GM19043 (cell line): Measurements from ENCODE around the gene TMCO4.

ENCODE experiments used
- ATAC-seq: cut with Tn5 transposase; IDR thresholded peaks from one replicate; pipeline ENCODE4 v1.9.1; 2021; ENCODE audit warnings: low read depth; ENCODE audit not compliant: unreplicated experiment

TMCO4 gene

DNA sequence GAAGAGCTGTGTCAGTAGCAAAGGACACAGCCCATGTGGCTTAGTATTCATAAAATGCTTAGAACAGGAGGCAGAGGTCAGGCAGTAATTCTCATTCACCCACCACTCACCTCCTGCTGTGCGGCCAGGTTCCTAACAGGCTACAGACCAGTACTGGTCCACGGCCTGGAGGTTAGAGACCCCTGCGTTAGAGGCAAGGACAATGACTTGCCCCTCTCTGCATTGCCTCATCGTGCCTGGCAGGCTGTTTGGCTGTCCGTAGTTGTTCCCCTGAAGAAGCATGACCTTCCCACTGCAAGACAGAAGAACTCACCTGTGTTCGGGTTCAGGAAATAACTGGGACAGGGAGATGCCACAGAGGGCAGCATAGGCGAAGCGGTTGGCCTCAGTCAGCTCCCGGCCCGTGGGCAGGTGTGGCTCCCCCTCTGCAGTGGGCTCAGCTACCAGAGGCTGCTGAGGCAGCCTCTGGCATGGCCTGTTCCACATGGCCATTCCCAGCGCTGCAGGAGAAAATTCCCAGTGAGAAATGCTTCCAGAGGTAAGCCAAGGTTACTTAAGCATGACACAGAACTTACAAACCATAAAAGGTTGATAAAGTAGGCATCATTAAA, 19.3 kb downstream of the TMCO4 start:
- ATAC-seq: no peak

DNA sequence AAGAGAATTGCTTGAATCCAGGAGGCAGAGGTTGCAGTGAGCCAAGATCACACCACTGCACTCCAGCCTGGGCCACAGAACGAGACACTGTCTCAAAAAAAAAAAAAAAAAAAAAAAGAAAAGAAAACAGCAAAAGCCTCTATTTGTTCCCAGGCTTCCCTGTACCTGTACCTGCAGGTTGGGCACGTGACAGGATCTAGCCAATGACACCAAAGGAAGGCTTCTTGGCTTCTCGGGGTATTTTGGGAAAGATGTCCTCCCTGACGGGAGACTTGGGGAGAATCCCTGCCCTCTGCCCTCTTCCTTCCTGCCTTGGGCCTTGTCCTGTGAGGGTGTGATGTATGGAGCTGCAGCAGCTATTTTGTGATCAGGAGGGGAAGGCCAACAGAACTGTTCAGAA, 22.8 kb downstream of the TMCO4 start:
- no peak for ATAC-seq

DNA sequence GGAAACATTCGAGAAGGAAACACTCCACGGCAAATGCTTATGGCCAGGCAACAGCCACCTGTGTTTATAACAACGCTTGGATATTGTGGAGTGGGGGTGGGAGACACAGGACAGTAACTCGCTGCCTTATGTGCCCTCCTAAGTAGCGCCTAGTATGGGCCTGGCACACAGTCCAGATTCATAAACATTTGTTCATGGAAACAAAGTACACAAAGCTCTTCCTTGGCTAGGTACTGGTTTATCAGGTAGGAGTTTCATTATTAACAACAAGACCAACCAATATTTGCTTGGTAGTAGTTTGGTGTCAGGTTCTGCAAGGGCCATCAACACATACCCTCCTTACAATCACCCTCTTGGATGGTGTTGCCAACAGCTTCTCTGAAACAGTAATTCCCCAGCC, 23.4 kb downstream of the TMCO4 start:
- no peak for ATAC-seq

DNA sequence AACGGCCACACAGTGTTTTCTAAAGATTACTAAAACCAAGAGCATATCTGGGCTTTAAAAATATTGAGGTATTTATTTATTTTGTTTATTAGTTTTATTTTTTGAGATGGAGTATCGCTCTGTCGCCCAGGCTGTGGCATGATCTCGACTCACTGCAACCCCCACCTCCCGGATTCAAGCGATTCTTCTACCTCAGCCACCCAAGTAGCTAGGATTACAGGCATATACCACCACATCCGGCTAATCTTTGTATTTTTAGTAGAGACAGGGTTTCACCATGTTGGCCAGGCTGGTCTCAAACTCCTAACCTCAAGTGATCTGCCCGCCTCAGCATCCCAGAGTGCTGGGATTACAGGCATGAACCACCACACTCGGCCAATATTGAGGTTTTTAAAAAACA, 23.9 kb downstream of the TMCO4 start:
- ATAC-seq: no peak

DNA sequence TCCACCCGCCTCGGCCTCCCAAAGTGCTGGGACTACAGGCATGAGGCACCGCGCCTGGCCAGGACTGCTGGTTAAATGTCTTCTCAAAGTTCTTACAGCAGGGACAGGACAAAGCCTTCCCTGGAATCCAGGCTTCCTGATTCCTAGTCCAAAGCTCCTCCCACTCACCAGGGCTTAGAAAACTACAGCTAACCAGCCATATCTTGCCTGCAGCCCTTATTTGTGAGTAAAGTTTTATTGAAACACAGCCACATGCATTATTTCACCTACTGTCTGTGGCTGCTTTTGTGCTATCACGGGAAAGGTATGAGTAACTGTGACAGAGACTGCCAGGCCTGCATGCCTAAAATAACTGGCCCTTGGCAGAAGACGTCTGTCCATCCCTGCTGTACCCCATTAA, 24.4 kb downstream of the TMCO4 start:
- ATAC-seq: no peak

DNA sequence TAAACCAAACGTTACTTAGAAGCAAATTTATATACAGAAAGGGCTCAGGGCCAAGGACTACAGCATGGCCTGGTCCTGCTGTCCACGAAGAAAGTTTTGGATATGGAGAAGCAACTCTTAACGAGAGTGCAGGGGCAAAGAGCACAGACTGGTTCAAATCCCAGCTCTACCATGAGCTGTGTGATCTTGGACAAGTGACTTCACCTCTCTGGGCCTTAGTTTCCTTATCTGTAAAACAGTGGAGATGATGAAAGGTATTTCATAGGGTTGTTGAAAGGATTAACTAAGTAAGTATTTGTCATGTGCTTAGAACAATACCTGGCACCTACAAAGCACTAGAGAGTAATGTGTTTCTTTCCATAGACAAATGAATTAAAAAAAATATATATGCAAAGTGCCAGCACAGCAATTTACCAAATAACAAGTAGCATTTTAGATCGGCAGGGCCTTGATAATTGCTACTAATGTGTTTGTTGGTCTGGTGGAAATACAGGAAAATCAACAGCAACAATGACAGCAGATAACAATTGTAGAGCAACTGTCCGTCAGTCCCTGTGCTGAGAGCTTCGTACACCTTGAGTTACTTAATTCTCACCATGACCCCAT, 25.4 kb downstream of the TMCO4 start:
- no peak for ATAC-seq

DNA sequence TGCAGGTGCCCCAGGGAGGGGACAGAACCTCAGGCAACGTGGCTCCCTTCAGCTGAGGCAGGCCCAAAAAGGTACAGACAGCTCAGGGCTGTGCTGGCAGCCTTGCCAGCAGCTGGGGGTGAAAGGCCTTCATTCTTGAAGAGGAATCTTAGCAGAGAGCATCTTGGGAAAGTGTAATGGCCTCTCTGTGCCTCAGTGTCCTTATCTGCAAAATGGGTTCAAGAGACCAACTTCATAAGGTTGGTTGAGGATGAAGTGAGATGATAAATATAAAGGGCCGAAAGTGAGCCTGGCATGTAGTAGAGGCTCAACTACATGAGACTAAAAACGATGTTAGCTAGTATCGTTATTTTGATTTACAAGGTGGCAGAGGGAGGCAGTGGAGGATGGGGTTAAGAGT, 26.2 kb downstream of the TMCO4 start:
- no peak for ATAC-seq

DNA sequence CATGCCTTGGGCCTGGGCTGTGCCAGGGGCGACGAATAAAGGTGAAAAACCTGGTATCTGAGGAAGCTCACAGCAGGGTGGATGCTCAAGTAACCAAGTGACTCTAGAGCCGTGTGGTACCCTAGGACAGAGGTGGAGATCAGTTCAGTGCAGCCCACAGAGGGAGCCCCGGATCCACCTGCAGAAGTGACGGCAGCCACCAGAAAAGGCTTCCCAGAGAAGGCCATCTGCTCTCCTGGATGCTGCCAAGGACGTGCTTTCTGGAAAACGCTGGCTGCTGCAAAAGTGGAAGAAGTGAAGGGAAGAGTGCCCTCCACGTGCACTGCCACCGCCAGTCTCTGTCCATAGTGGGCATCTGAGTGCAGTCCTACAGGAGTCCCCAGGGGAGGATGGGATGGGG, 27.7 kb downstream of the TMCO4 start:
- ATAC-seq: no peak

DNA sequence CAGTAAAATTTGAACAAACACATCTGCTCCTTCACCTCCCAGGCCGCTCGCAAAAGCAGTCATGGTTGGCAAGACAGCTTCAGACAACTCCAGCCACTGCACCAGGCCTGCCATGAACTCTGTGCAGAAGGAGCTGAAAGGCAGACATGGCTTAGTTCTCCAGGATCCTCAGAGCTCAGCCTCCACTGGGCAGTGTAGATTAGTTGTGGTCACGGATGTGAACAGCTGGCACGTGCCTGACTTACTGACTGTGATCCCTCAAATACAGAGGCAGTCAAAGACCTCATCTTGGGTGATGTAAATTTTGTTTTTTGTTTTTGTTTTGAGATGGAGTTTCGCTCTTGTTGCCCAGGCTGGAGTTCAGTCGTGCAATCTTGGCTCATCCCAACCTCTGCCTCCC, 28.4 kb downstream of the TMCO4 start:
- no peak for ATAC-seq

DNA sequence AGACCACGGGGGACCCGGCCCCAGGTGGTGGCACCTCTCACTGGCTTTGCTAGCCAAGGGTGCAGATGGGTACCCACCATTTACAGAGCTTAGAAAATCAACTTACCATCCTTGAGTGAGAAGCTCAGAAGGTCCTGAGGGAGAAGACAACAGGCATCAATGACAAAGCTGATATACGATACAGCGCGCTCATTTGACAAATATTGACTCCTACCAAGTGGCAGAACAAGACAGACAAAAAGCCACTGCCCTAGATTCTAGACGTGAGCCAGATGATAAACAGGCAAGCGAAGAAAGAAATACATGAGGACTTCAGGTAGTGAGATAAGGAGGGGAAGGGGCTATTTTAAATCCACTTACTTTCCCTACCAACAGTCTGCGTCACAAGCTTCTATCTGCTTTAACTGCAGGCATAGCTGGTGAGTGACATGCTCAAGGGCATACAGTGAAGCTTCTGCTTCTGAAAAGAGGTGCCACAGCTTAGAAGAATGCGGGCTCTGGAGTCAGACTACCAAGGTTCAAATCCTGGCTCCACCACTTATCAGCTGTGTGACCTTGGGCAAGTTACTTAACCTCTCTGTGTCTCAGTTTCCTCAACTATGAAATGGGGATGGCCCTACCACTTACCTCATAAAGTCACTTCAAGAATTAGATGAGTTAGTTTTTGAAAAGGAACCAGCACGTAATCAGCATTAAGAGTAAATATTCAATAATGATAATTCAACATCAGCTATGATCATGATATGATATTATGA, 29.1 kb downstream of the TMCO4 start:
- ATAC-seq: no peak

DNA sequence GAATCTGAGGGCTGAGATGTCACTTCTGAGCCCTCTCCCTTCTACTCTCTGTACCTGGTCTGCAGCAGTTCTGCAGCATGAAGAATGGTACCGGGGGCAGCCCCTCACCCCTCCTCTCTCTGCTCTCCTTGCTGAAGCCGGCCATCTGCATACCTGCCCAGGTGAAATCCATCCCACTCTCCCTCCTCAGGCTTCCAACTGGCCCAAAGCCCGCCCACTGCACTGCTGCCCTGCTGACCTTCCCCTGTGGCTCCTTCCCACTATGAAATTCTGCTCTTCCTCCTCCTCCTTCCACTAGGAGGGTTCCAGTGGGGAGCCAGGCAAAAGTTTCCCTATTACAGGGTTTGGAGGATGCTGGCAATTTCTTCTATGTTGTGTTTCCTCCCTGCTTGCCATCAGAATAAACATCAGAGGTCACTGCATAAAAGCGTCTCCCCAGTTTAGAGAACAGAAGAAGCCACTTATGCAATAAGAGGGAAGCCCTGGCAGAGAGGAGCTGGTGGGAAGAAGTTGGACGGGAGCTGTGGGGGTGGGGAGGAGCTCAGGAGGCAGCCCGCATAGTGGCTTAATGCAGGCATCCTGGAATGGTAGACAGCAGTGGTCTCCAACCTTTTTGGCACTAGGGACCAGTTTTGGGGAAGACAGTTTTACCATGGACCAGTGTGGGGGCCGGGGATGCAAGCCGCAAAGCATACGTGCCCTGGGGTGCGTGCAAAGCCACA, 30.3 kb downstream of the TMCO4 start:
- no peak for ATAC-seq

DNA sequence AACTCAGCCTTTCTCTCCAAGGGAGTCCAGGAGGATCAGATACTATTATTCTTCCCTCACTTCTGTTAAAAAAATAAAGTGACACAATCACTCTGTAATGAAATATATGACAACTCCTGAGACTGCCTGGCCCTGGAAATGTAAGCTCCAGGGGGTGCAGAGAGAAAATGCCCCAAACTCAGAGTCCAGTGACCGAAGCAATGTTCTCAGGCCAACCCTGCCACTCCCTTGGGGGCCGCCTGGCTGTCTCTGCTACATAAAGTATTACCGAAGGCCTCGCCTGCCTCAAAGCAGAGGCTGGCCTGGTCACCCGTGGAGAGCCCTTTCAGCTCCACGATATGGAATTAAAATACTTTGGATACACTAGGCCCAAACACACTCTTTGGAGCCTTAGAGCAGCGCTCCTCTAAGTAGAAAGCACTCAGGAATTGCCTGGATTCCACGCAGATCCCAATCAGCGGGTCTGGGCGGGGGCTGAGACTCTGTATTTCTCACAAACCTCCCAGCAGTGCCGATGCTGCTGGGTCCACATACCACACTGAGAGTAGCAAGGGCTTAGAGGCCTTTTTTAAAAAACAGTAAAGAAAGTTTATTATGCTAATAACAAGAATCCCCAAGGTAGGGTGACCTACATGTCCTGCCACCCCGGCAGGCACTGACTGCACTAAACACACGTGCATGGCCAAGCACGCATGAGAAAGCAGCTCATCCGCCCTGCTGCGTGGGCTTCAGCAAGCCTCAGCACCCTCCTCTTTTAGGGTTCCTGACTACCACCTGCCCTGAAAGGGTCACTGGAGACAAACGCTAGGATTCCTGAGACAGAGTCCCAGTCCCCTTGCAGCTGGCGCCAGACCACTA, 31.1 kb downstream of the TMCO4 start:
- ATAC-seq: no peak

DNA sequence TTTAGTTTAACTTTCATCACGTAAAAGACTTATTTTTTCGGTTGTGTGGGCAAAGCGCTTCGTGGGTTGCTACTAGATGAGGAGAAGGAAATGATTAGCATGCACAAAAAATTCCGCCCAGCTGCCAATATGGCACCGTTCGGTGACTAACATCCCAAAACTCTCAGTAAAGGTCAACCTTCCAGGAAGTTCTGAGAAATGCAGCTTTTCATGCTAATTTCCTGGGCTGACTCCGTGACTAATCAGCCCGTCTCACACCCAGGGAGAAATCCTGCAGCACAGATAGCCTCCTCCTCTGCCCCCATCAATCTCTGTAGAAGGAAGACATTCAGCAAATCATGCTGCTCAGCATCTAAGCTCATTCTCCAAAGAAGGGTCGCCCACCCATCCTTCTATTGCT, 34.1 kb downstream of the TMCO4 start:
- ATAC-seq: no peak

DNA sequence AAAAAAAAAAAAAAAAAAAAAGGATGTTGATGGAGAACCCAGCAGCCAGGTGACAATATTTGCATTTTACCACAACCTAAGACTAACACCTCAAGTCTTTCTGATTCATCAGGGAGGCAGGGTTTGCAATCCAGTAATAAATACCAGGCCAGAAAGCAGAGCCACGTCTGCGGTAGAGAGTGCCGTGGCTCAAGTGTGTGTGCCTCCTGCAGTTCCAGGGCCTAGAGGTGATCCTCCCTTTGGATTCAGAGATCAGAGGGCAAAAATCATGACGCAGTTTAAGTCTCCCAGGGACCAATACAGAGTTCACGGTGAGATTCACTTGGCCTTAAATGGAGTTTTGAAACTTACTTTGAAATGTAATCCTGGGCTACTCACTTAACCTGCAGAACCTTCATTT, 34.9 kb downstream of the TMCO4 start:
- ATAC-seq: no peak

DNA sequence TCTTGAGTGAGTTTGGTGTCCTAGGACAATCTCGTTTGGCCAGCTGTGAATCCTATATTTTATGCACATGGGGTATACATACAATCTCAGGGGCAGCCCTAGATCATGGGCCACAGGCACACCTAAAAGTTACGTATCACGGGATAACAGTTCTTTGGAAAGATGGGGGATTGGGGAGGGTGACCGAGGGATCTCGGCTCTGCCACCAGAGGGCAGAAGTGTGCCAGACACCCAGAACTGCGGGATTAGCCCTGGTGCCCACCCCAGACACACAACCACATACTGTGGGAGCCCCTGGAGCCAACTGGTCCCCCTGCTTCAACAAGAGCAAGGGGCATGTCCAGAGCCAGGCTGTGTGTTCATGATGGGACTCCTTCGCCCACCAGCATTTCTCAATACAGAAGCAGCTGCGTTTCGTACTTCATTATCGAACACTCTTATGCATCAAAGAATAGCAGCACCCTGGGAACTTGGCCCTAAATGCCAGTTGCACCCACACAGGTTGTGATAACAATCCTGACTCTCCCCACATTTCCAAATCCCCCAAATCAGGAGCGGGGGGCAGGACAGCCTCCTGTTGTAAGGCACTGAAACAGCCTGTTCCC, 37.4 kb downstream of the TMCO4 start:
- no peak for ATAC-seq

DNA sequence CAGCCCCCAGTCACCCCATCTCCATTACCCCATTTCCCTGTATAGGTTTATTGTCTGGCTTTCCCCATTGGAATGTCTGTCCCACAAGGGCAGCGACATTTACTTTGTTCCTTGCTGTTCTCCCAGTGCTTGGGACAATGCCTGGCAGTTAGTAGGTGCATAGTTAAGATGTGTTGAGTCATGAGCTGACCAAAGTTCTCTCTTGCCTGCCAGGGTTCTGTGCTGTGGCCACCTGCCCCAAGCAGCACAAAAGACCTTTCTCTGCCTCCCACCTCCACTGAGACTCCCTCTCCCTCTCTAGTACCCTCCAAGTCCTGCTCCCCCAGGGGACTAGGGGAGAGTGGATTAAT, 40.0 kb downstream of the TMCO4 start:
- no peak for ATAC-seq

DNA sequence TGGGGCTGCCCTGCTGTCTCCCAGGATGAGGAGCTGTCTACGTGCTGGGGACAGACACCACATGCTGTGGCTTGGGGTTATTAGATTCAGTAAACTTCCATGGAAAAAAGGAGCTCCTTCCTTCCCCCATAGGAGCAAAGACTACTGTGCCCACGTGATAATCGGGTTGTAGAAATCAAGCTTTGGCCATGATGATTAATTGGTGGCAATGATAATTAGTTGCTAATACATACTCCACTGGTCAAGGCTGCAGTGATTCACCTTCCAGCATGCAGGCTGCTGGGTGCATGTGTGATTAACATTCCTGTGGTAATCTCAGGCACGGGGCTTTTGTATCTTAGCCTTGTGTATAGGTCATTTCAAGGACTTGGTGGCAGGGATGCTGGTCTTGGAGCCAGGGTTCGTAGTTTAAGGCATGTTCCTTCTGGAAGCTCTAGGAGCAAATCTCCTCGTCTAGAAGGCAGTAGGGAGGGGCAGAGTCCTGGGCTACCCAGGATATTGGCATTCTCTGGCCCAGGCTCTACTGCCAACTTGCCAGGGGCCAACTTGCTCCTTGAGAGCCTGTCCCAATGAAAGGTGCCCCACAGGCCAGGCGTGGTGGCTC, 41.4 kb downstream of the TMCO4 start:
- ATAC-seq: no peak

DNA sequence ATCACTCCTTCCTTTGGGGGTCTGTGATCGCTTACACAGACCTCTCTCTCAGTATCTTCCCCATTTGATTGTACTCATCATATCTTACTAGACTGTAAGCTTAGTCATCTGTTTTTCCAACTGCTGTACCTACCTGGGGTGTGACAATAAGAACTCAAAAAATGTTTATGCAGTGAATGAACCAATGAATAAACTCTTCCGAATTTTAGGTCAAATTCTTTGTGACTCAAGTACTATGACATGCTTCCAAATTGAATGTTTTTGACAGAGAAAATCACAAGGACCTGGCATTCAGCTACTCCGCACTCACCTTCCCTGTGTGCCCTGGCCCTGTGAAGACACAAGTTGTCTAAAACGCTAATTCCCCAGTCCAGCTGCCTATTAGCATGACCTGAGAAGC, 42.1 kb downstream of the TMCO4 start:
- no peak for ATAC-seq

DNA sequence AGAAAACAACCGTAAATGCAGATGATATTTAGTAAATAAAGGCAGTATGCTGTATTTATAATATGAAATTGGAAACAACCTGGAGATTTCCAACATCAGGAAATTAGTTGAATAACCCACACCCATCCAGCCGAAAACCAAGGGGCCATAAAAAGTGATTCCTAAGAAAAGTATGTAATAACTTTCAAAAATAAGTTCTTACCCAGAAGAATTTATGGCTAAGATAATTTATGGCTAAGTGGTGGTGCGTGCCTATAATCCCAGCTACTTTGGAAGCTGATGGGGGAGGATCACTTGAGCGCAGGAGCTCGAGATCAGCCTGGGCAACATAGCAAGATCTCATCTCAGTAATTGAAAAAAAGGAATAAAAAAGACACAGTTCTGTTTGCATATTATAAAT, 43.2 kb downstream of the TMCO4 start:
- no peak for ATAC-seq

DNA sequence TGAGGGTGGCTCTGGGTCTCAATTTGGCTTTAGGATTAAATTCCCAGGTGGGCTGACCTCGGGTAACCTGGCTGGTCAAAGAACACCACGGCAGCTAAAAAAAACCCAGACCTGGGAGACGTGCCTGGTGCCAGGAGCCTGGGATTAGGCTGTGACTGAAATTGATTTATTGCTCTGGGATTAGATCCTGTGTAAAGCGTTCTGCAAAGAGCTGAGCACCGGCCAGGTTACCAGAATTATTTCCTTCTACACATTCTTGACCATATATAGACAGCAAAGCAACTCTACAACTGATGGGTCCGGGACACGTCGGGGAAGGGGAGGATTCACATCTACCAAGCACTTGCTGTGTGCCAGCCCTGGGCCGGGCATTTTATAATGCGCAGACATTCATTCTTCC, 45.2 kb downstream of the TMCO4 start:
- no peak for ATAC-seq
